Skeletal muscle tissue (tissue), 4 donors: ENCODE measurements around the gene PLEKHA5. TPM values are rescaled to one million over a fixed set of nuclear protein-coding genes. Genes with fewer than 3 reads are reported as not detected.
"Not testable (repeated sequence)": the region's sequence is repeated elsewhere in the genome, so short reads cannot be mapped to it uniquely, and the experiment has no call there.

Source experiments
- H3K27ac ChIP-seq: one replicate; pipeline ENCODE4 v1.7.0; 2013; ENCODE audit warnings: mild to moderate bottlenecking, low read depth, low read length, inconsistent platforms
- H3K27me3 ChIP-seq, 3 donors: one replicate each; pipeline ENCODE4 v1.7.0; 2013; ENCODE audit warnings: low read length in 3 of 3; ENCODE audit not compliant: control insufficient read depth in 3 of 3, insufficient read depth in 3 of 3
- H3K36me3 ChIP-seq, 3 donors: one replicate each; pipeline ENCODE4 v1.7.0; 2013; ENCODE audit warnings: low read length in 3 of 3; ENCODE audit not compliant: control insufficient read depth in 3 of 3, insufficient read depth in 3 of 3
- H3K4me1 ChIP-seq, 3 donors: one replicate each; pipeline ENCODE4 v1.7.0; 2013; ENCODE audit warnings: low read length in 3 of 3, mild to moderate bottlenecking in 3 of 3; ENCODE audit not compliant: control insufficient read depth in 3 of 3, insufficient read depth in 3 of 3
- H3K4me3 ChIP-seq, 3 donors: one replicate each; pipeline ENCODE4 v1.7.0; 2013; ENCODE audit warnings: low read length in 3 of 3
- H3K9ac ChIP-seq, 3 donors: one replicate each; pipeline ENCODE4 v1.7.0; 2013; ENCODE audit warnings: low read length in 3 of 3, mild to moderate bottlenecking in 3 of 3, moderate library complexity in 2 of 3, low read depth in 1 of 3
- H3K9me3 ChIP-seq, 3 donors: one replicate each; pipeline ENCODE4 v1.7.0; 2013; ENCODE audit warnings: low read length in 3 of 3; ENCODE audit not compliant: control insufficient read depth in 3 of 3
- total RNA-seq: library from RNA; depleted of rRNA; stranded (reverse); fragments of >200 nt; gene quantifications from one replicate; pipeline ENCODE4 v1.2.3, GENCODE V29; 2014
- donor health status: Osteomylitis.

The PLEKHA5 gene
- total RNA-seq, 1 donor from 2014 or later, result 25.1 TPM

- H3K9me3 ChIP-seq, result no peaks in the 10 kb centered on the region
- no peak overlapping the region for H3K9ac ChIP-seq
- H3K27ac ChIP-seq, result no peak overlapping the region
- peaks cover 0 to 9% (median 0%) of the 10 kb centered on the region in 3 donors for H3K36me3 ChIP-seq
- H3K4me3 ChIP-seq, result no peak overlapping the region
- no peaks in the 10 kb centered on the region for H3K4me1 ChIP-seq
- no peaks in the 10 kb centered on the region for H3K27me3 ChIP-seq
These were observed 194.3 kb downstream of the PLEKHA5 start for GRCh38 chr12:19323805-19324204.

DNA sequence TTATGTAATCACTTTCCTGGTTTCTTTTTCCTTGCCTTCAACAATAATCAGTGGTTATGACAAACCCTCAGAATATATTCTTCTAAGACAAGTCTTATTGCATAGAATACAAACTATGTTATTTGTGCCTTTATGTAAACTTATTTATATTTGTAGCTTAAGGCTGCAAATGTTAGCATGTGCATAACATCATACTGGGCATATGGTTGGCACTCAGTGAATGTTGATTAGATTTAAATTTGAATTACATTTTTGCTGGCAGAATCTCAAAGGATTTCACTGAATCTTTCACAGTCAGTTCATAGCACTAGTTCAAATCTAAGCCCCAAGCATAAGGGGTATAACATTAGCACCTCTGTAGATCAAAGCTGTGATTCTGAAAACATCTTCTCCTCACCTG is 196.6 kb downstream of the PLEKHA5 start:
- H3K4me3 ChIP-seq, result no peak overlapping the region
- H3K9ac ChIP-seq, result no peak overlapping the region
- H3K27me3 ChIP-seq, result no peaks in the 10 kb centered on the region
- H3K4me1 ChIP-seq, result no peaks in the 10 kb centered on the region
- H3K36me3 ChIP-seq, result peaks cover 0 to 7% (median 0%) of the 10 kb centered on the region in 3 donors
- no peaks in the 10 kb centered on the region for H3K9me3 ChIP-seq
- H3K27ac ChIP-seq, result no peak overlapping the region

GRCh38 chr12:19332196-19332595 is 202.7 kb downstream of the PLEKHA5 start:
- no peak overlapping the region for H3K9ac ChIP-seq
- H3K27ac ChIP-seq, result no peak overlapping the region
- H3K4me1 ChIP-seq, result no peaks in the 10 kb centered on the region
- no peaks in the 10 kb centered on the region for H3K36me3 ChIP-seq
- H3K4me3 ChIP-seq, result no peak overlapping the region
- no peaks in the 10 kb centered on the region for H3K27me3 ChIP-seq
- no peaks in the 10 kb centered on the region for H3K9me3 ChIP-seq

- H3K27me3 ChIP-seq, result no peaks in the 10 kb centered on the region
- no peaks in the 10 kb centered on the region for H3K9me3 ChIP-seq
- H3K9ac ChIP-seq, result no peak overlapping the region
- H3K4me1 ChIP-seq, result no peaks in the 10 kb centered on the region
- H3K4me3 ChIP-seq, result no peak overlapping the region
- H3K27ac ChIP-seq, result no peak overlapping the region
- no peaks in the 10 kb centered on the region for H3K36me3 ChIP-seq
These were observed 208.9 kb downstream of the PLEKHA5 start for GRCh38 chr12:19338405-19338804.

GRCh38 chr12:19350850-19351249 is 221.3 kb downstream of the PLEKHA5 start:
- H3K36me3 ChIP-seq, H3K4me1 ChIP-seq: not testable (repeated sequence)

GRCh38 chr12:19351346-19351745 is 221.8 kb downstream of the PLEKHA5 start:
- peaks cover 0 to 6% (median 0%) of the 10 kb centered on the region in 3 donors for H3K36me3 ChIP-seq
- no peak overlapping the region for H3K27ac ChIP-seq
- no peaks in the 10 kb centered on the region for H3K9me3 ChIP-seq
- H3K9ac ChIP-seq, result no peak overlapping the region
- no peaks in the 10 kb centered on the region for H3K27me3 ChIP-seq
- no peak overlapping the region for H3K4me3 ChIP-seq
- no peaks in the 10 kb centered on the region for H3K4me1 ChIP-seq

More at GRCh38 chr12:19350850-19351249, 221.3 kb downstream of the PLEKHA5 start:
- H3K9me3 ChIP-seq, H3K27ac ChIP-seq, H3K4me3 ChIP-seq, H3K27me3 ChIP-seq, H3K9ac ChIP-seq: not testable (repeated sequence)

GRCh38 chr12:19369691-19370148 is 240.2 kb downstream of the PLEKHA5 start:
- H3K9me3 ChIP-seq, result no peaks in the 10 kb centered on the region
- H3K9ac ChIP-seq, result no peak overlapping the region
- peaks cover 0 to 2% (median 0%) of the 10 kb centered on the region in 3 donors for H3K36me3 ChIP-seq
- H3K4me3 ChIP-seq, result no peak overlapping the region
- H3K4me1 ChIP-seq, result no peaks in the 10 kb centered on the region
- no peak overlapping the region for H3K27ac ChIP-seq
- H3K27me3 ChIP-seq, result no peaks in the 10 kb centered on the region

GRCh38 chr12:19373586-19373985 is 244.1 kb downstream of the PLEKHA5 start:
- no peak overlapping the region for H3K9ac ChIP-seq
- no peaks in the 10 kb centered on the region for H3K27me3 ChIP-seq
- no peaks in the 10 kb centered on the region for H3K4me1 ChIP-seq
- no peaks in the 10 kb centered on the region for H3K9me3 ChIP-seq
- H3K36me3 ChIP-seq, result peaks cover 0 to 3% (median 0%) of the 10 kb centered on the region in 3 donors
- no peak overlapping the region for H3K4me3 ChIP-seq
- no peak overlapping the region for H3K27ac ChIP-seq

DNA sequence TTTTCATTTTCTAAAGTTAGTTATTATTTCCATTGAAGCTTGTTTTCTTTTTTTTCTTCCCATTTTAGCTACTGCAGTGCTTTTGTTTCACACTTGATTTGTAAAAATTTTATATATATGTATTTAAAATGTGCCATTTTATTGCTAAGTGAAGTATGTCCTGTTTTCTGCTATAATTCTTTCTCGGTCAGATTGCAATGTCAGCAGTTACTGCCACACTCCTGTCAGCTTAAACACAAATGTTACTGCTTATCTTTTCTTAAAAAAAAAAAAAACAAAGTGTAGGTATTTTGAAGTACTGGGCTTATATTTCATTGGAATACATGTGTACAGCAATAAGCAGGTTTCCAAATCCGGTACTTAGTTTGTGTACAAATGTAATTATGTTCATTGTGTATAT is 246.4 kb downstream of the PLEKHA5 start:
- Histone ChIP-seq H3K9me3 (no peaks in the 10 kb centered on the region), H3K4me1 (no peaks in the 10 kb centered on the region), H3K4me3 (no peak overlapping the region), H3K27ac (no peak overlapping the region), H3K9ac (no peak overlapping the region), H3K27me3 (no peaks in the 10 kb centered on the region), H3K36me3 (peaks cover 0 to 3% (median 0%) of the 10 kb centered on the region in 3 donors)

DNA sequence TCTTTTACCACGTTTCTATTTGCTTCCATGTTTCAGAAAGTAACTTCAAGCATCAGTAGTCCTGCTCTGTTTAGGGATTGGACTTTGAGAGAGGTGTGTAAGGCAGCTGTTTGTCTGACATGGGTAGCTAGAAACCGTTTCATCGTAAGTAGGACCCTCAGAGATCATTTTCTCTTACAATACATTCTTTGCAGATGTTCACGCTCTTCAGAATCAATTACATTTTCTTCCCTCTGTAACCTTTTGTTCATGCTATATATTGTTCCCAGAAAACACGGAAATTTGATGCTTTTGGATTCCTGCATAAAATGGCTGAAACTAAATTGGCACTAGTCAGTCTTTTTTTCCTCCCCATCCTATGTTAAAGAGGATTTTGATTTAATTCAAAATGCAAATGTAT is 247.2 kb downstream of the PLEKHA5 start:
- Histone ChIP-seq H3K4me3 (no peak overlapping the region), H3K4me1 (no peaks in the 10 kb centered on the region), H3K36me3 (peaks cover 0 to 3% (median 0%) of the 10 kb centered on the region in 3 donors), H3K27ac (no peak overlapping the region), H3K9me3 (no peaks in the 10 kb centered on the region), H3K27me3 (no peaks in the 10 kb centered on the region), H3K9ac (no peak overlapping the region)

DNA sequence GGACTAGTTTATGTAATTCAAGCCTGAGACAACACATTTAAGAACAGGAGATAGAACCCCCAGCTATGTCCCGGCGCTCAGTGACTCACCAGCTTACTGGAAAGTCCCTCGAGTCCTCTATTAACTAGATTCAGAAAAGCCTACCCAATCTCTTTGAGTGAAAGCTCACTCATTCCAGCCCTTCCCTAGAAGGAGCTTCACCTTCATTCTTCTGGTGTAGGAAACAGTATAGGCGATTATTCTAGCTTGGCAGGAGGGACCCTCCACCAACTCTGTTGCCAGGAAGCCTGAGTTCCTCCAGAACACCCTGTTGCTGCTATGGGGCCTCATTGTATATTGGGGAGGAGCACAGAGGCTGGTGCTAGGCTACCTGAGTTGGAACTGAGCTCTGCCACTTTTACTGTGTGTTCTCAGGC is 252.6 kb downstream of the PLEKHA5 start:
- Histone ChIP-seq H3K4me3 (no peak overlapping the region), H3K9me3 (no peaks in the 10 kb centered on the region), H3K27ac (no peak overlapping the region), H3K36me3 (no peaks in the 10 kb centered on the region), H3K27me3 (no peaks in the 10 kb centered on the region), H3K9ac (no peak overlapping the region), H3K4me1 (no peaks in the 10 kb centered on the region)
